GM19397 (cell line): ENCODE data around the gene CCDC88C.

Experiments used
- ATAC-seq: cut with Tn5 transposase; IDR thresholded peaks from one replicate; pipeline ENCODE4 v1.9.1; 2021; ENCODE audit warnings: mild to moderate bottlenecking, moderate library complexity; ENCODE audit not compliant: unreplicated experiment

Gene CCDC88C

GRCh38 chr14:91331721-91332120 is 85.9 kb downstream of the CCDC88C start:
- no peak for ATAC-seq

DNA sequence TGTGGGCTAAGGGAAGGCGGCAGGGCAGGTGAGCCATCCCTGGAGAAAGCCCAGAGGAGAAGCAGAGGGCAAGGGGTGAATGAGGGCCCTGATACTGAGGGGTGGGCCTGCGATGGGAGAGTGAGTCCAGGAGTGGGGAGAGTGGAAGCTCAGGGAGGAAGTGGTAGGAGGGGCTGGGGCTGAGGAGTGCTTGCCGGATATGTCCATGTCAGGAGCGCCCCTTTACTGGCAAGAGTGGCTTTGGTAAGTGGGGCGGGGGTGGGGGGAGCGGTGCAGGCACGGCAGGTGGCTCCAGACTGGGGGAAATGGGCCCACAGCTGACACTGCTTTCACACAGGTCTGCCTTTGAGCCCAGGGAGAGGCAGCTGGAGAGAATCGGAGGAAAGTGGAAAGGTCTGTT is 86.8 kb downstream of the CCDC88C start:
- ATAC-seq: no peak

DNA sequence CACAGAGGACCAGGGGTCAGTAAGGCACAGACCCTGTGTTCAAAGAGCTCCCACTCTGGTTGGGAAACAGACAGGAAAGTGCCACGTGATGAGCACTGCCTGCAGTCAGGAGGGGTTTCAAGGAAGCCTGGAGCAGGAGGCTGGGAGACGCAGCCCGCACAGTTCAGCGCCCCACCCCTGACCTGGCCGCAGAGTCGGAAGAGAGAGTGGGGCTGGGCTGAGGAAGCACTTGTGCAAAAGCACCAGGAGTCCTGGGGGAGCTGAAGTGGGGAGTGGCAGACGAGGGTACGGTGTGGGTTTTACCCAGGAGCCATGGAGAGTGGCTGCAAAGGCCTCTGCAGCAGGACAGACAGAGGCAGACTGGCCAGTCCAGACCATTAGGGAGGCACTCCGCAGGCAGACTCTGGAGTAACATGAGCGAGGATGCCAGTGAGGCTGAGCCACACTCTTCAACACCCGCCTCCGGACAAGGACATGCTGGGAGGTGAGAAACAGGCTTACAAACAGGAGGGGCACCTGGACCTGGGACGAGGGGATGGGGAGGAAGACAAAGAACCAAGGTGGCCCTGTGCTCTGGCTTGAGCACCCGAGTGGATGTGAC is 87.4 kb downstream of the CCDC88C start:
- no peak for ATAC-seq

- no peak for ATAC-seq
Measured at GRCh38 chr14:91329486-91330014, 88.1 kb downstream of the CCDC88C start.

GRCh38 chr14:91328313-91329050 is 89.1 kb downstream of the CCDC88C start:
- no peak for ATAC-seq

GRCh38 chr14:91327661-91328312 is 89.8 kb downstream of the CCDC88C start:
- no peak for ATAC-seq

GRCh38 chr14:91327250-91327595 is 90.4 kb downstream of the CCDC88C start:
- no peak for ATAC-seq

DNA sequence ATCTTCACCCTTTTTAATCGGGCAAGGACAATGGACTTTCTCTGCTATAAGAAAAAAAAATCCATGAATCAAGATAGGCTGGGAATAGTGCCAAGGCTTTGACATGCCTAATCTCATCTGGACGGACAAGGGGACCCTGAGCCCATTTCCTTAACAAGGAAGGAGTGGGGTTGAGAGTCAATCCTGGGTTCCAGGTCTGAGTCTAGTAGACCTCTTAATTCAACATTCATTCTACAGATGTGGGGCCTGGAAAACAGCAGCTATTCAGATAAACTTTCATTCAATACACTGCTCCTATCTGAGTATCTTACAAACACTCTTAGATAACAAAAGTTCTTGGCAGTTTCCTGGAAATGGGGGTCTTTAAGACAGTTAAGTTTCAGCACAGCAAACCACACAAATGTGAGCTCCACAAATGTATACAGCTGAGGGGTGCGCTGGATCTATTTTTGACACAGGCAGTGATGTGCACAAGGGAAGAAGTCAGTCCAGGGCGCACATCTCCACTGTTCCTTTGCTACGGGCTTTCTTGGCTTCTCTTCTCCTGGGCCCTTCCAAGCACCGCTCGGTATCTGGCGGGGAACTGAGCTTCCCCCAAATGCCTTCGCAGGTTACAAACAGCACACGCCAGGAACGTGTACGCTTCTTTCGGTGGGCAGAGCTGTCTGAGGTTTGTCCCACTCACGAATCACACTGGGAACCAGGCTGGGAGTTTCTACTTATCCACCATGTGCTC is 90.9 kb downstream of the CCDC88C start:
- ATAC-seq: no peak

- no peak for ATAC-seq
Measured at GRCh38 chr14:91324606-91325575, 92.7 kb downstream of the CCDC88C start.

DNA sequence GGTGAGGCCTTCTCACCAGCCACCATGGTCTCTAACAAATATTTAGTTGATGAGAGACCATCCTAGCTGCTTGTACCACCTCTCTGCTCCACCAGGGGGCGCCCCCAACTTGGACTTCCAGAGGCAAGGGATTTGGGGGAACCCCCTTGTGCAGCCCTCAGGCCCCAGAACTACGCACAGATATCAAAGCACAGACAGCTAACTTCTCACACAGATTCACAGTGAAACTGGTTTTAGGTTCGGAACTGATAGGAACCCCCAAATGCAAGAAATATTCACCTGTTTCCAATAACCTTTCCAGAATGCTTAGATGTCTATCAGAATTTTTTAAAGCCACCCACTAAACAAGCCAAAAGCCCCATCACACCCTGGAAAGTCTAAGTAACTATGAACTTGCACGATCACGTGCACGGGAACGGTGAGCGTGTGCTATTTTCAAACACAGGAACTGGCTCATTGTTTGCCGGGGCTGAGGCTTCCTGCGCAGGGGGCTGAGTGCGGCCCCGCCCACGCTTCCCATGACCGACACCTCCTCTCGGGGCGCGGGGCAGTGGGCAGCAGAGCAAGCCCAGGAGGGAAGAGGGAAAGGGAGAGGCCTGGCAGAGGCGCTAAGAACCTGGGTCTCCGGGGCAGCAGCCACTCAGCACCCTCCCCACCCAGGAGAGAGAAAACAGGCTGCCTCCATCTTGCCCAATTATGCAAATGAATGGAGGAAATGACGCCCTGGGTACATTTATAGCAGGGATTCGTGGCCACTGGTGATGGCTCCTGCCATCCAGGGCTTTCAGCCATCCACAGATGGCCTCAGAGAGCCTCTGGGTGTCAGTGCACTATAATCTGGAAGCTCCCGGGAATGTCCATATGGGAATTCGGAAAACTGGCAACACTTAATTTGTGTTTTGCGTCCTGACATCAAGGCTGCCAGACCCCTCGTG is 93.7 kb downstream of the CCDC88C start:
- ATAC-seq: peak; percentile 64

DNA sequence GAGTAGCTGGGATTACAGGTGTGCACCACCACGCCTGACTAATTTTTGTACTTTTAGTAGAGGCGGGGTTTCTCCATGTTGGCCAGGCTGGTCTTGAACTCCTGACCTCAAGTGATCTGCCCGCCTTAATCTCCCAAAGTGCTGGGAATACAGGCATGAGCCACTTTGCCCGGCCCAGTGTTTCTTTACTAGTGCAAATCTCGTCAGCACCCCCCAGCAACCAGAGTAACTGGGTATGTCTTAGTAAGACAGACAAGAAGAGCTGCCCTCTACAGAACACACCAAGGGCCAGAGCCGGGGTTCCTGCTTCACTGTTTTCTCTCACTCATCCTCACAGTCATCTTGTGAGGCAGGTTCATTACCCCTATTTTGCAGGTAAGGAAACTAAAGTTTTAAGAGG is 94.6 kb downstream of the CCDC88C start:
- ATAC-seq: no peak

GRCh38 chr14:91322623-91323022 is 95.0 kb downstream of the CCDC88C start:
- ATAC-seq: no peak

DNA sequence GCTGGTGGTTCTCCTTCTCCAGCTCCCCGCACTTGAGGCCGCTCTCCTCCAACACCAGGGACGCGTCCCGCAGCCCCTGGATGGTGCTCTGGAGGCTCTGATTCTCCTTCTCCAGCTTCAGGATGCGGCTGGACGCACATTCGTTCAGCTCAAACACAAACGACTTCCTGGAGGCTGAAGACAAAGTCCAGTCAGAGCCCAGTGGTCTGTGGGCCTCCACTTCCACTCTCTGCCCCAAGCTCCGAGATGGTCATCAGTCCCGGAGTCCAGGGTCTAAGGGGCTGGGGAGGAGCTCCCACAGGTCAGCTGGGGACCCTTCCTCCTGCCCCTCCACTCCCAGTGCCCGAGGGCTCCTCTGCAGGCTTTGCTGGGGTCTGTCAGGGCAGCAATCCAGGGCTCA is 96.5 kb downstream of the CCDC88C start:
- no peak for ATAC-seq

- ATAC-seq: no peak
Measured at GRCh38 chr14:91320266-91320665, 97.4 kb downstream of the CCDC88C start.

- no peak for ATAC-seq
Measured at GRCh38 chr14:91318911-91319310, 98.7 kb downstream of the CCDC88C start.

DNA sequence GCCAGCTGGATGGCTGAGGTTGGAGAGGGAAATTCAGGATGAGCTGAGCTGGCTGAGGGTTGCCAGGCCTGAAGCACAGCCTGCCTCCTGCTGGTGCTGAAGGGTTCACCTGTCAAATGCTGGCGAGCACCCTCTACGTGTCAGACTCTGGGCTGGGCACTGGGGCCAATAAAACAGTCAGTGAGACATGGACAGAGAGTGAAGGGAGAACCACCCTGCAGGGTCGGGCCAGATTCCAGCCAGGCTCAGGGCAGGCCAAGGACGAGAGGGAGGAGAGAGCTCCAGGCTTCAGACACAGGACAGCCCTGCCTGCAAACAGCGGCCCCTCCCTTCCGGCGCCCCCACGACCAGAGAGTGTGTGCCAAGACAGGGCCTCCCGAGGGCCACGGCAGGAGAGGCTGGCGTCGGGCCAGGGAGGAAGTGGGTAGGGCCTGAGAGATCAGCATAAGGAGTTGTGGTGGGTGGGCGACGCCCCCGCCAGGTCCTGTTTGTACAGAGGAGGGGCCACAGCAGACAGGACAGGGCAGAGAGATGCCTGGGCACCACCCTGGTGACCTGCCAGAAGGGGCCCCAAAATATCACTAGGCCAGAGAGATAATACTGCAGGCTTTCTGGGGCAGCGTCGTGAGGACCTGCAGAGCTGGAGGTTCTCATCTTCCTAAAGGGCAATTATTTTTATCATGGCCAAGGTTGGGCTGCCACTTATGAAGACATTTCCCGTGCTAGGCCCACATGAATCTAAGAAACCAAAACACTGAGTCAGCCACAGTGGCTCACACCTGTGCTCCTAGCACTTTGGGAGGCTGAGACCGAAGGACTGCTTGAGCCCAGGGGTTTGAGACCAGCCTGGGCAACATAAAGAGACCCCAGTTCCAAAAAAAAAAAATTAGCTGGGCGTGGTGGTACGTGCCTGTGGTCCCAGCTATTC is 100.0 kb downstream of the CCDC88C start:
- ATAC-seq: no peak

DNA sequence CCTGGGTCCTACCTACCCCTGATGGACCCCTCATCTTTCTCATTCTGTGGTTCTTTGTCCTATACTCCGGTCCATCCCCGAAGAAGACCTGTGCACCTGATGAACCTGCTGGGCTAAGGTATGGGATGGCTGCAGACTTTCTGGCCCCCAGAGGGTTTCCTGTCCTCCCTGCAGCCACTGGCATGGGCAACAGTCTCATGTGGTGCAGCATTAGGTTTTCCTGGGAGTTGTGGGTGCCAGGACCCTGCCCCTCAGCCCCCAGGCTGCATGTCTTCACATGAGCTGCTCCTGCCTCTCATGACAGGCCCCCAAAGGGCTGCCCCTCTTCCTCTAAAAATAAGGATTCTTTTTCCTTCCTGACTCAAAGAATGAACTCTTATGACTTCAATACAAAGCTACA is 100.9 kb downstream of the CCDC88C start:
- no peak for ATAC-seq

GRCh38 chr14:91315844-91316267 is 101.8 kb downstream of the CCDC88C start:
- peak; percentile 74 for ATAC-seq
